ENCODE measurements around the gene DEPDC5. TPM values are rescaled to one million over a fixed set of nuclear protein-coding genes. Genes with fewer than 3 reads are reported as not detected.

The DEPDC5 gene
- total and polyA plus RNA-seq, 10 of the 15 experiments (the other 5 are each of a cell fraction or from before 2014, with no cell fraction given): 3.0 to 38.9 (median 22.8) TPM

GRCh38 chr22:31943978-31944699, 190.3 kb downstream of the DEPDC5 start, which contains the start of gene YWHAH (continued):
- TF ChIP-seq CUX1 (IDR thresholded peaks at IDR 0.05; ENCODE audit: insufficient replicate concordance, low read depth, low read length) (no peak), NFYA (IDR thresholded peaks at IDR 0.05; ENCODE audit: borderline replicate concordance, low read depth, low read length) (no peak), REST (IDR thresholded peaks at IDR 0.05; ENCODE audit: low read depth, low read length) (no peak), SMARCA5 (IDR thresholded peaks at IDR 0.05) (peak; percentile 85), ZNF622 (IDR thresholded peaks at IDR 0.05) (no peak), HSF1 (IDR thresholded peaks at IDR 0.05; ENCODE audit: low read depth, low read length) (no peak), FOXM1 (IDR thresholded peaks at IDR 0.05; ENCODE audit: low read depth, low read length) (no peak), RELA (IDR thresholded peaks at IDR 0.05; ENCODE audit: borderline replicate concordance, partially characterized antibody) (peak; percentile 68), SREBF1 (IDR thresholded peaks at IDR 0.05; ENCODE audit: low read length) (no peak), ATF7 (IDR thresholded peaks at IDR 0.05; ENCODE audit: low read depth) (peak; percentile 99), E2F4 (IDR thresholded peaks at IDR 0.05; ENCODE audit: low read depth, low read length) (no peak), NR2C2 (IDR thresholded peaks at IDR 0.05; ENCODE audit: borderline replicate concordance, control insufficient read depth, insufficient read length, low read depth) (no peak), ZBTB33 (IDR thresholded peaks at IDR 0.05) (no peak), HCFC1 (IDR thresholded peaks at IDR 0.05; ENCODE audit: low read length) (no peak), SMAD5 (IDR thresholded peaks at IDR 0.05; ENCODE audit: low read depth) (0 out of 2 replicates have a peak, but pooled peaks have one; percentile 4)
